ENCODE results near the gene FGF22.

DNA sequence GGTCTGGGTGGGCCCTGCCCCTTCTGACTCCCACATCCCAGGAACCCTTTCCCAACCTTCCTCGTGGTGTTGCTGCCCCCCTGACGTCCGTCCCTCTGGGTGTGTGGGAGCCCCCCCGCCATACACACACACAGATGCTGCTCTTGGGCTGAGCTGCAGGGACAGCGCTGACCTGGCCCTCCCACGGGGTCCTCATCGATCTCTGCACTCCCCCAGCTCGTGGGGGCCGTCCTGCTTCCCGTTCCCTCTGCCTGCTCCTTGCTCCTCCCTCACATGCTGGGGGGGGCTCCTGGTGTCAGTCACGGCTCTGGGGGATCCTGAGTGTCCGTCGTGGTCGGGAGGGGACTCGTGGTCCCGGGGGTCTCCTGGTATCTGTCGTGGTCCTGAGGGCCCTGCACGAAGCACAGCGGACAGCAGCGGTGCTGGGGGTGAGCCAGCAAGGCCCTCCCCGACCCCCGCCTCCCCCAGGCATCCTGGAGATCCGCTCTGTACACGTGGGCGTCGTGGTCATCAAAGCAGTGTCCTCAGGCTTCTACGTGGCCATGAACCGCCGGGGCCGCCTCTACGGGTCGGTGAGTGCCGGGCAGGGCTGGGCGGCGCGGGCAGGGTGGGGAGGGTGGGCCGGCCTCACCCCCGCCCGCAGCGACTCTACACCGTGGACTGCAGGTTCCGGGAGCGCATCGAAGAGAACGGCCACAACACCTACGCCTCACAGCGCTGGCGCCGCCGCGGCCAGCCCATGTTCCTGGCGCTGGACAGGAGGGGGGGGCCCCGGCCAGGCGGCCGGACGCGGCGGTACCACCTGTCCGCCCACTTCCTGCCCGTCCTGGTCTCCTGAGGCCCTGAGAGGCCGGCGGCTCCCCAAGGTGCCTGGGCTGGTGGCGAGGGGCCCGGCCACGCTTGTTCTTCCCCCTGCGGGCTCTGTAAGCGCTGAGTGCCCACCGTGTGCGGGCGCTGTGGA is 3.4 kb downstream of the FGF22 start:
- TF ChIP-seq, protein P1, sequence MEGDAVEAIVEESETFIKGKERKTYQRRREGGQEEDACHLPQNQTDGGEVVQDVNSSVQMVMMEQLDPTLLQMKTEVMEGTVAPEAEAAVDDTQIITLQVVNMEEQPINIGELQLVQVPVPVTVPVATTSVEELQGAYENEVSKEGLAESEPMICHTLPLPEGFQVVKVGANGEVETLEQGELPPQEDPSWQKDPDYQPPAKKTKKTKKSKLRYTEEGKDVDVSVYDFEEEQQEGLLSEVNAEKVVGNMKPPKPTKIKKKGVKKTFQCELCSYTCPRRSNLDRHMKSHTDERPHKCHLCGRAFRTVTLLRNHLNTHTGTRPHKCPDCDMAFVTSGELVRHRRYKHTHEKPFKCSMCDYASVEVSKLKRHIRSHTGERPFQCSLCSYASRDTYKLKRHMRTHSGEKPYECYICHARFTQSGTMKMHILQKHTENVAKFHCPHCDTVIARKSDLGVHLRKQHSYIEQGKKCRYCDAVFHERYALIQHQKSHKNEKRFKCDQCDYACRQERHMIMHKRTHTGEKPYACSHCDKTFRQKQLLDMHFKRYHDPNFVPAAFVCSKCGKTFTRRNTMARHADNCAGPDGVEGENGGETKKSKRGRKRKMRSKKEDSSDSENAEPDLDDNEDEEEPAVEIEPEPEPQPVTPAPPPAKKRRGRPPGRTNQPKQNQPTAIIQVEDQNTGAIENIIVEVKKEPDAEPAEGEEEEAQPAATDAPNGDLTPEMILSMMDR (IDR thresholded peaks at IDR 0.05; ENCODE audit: low read depth, low read length, missing input control): no peak
- TF ChIP-seq SP1 (IDR thresholded peaks at IDR 0.05): no peak
- no peak for TF ChIP-seq MAX (IDR thresholded peaks at IDR 0.05)
- no peak for TF ChIP-seq JUND (IDR thresholded peaks at IDR 0.05)
- no peak for TF ChIP-seq RAD21 (IDR thresholded peaks at IDR 0.05)
- no peak for TF ChIP-seq FOXA1 (IDR thresholded peaks at IDR 0.05)

Data from liver (tissue), 3 donors.